Liver (tissue), 9 donors: ENCODE data around the gene EPC1. TPM values are rescaled to one million over a fixed set of nuclear protein-coding genes. Genes with fewer than 3 reads are reported as not detected.

Source experiments
- DNase-seq: peaks from one replicate; pipeline ENCODE4 v3.0.0-alpha.2; 2017; ENCODE audit warnings: low spot score
- H3K27ac ChIP-seq, 2 donors: one replicate each; pipeline ENCODE4 v1.7.0; 2013; ENCODE audit warnings: inconsistent platforms in 2 of 2, low read length in 2 of 2, control low read depth in 1 of 2, low read depth in 1 of 2, mild to moderate bottlenecking in 1 of 2
- H3K27me3 ChIP-seq, 4 donors: one replicate each; pipeline versions ENCODE4 v1.6.1 to v1.7.0; 2013; ENCODE audit warnings: low read length in 3 of 4, inconsistent platforms in 1 of 4, mild to moderate bottlenecking in 1 of 4, moderate library complexity in 1 of 4; ENCODE audit not compliant: control insufficient read depth in 4 of 4, insufficient read depth in 4 of 4
- H3K36me3 ChIP-seq, 4 donors: one replicate each; pipeline versions ENCODE4 v1.6.1 to v1.7.0; 2013; ENCODE audit warnings: low read length in 3 of 4, mild to moderate bottlenecking in 3 of 4, low read depth in 1 of 4, moderate library complexity in 1 of 4; ENCODE audit not compliant: control insufficient read depth in 4 of 4, insufficient read depth in 3 of 4
- H3K4me1 ChIP-seq, 4 donors: one replicate each; pipeline versions ENCODE4 v1.6.1 to v1.7.0; 2013; ENCODE audit warnings: low read length in 3 of 4, mild to moderate bottlenecking in 3 of 4, moderate library complexity in 1 of 4; ENCODE audit not compliant: control insufficient read depth in 4 of 4, insufficient read depth in 4 of 4
- H3K4me3 ChIP-seq, 3 donors: one replicate each; pipeline versions ENCODE4 v1.6.1 to v1.7.0; 2013; ENCODE audit warnings: low read length in 3 of 3, control low read depth in 1 of 3, low read depth in 1 of 3, mild to moderate bottlenecking in 1 of 3
- H3K9ac ChIP-seq, 2 donors: one replicate each; pipeline ENCODE4 v1.7.0; 2013; ENCODE audit warnings: low read length in 2 of 2, mild to moderate bottlenecking in 2 of 2, moderate library complexity in 2 of 2, control low read depth in 1 of 2, low read depth in 1 of 2
- H3K9me3 ChIP-seq, 4 donors: one replicate each; pipeline versions ENCODE4 v1.6.1 to v1.7.0; 2013; ENCODE audit warnings: low read length in 3 of 4; ENCODE audit not compliant: control insufficient read depth in 4 of 4
- ATF3 ChIP-seq: IDR thresholded peaks from 2 replicates; pipeline ENCODE4 v1.6.1; 2016; ENCODE audit warnings: antibody characterized with exemption
- CTCF ChIP-seq: fragments of 150-350 bp; IDR thresholded peaks from 2 replicates; pipeline ENCODE4 v1.5.1; 2017; ENCODE audit warnings: improper control_type of control experiment, low read depth, low read length; ENCODE audit not compliant: missing input control
- EGR1 ChIP-seq, 2 donors: IDR thresholded peaks; 2 replicates each; pipeline ENCODE4 v1.6.1; 2016 to 2018; ENCODE audit warnings: antibody characterized with exemption in 2 of 2, low read depth in 2 of 2
- FOXA1 ChIP-seq: IDR thresholded peaks from 2 replicates; pipeline ENCODE4 v1.6.1; 2016; ENCODE audit warnings: antibody characterized with exemption
- FOXA2 ChIP-seq: IDR thresholded peaks from 2 replicates; pipeline ENCODE4 v1.6.1; 2016; ENCODE audit warnings: antibody characterized with exemption
- GABPA ChIP-seq, 2 donors: IDR thresholded peaks in 1 of 2; conservative IDR thresholded peaks in 1 of 2; 2 replicates each; pipeline ENCODE4 v1.6.1; 2016; ENCODE audit warnings: antibody characterized with exemption in 2 of 2, mild to moderate bottlenecking in 1 of 2, moderate library complexity in 1 of 2
- HNF4A ChIP-seq, 2 donors: conservative IDR thresholded peaks; 2 replicates each; pipeline ENCODE4 v1.6.1; 2016; ENCODE audit warnings: antibody characterized with exemption in 2 of 2, mild to moderate bottlenecking in 2 of 2
- MAX ChIP-seq: IDR thresholded peaks from 2 replicates; pipeline ENCODE4 v1.6.1; 2016; ENCODE audit warnings: antibody characterized with exemption
- NR2F2 ChIP-seq: IDR thresholded peaks from 2 replicates; pipeline ENCODE4 v1.6.1; 2016; ENCODE audit warnings: antibody characterized with exemption
- RAD21 ChIP-seq, 2 donors: IDR thresholded peaks; 2 replicates each; pipeline ENCODE4 v1.6.1; 2016; ENCODE audit warnings: antibody characterized with exemption in 2 of 2, mild to moderate bottlenecking in 2 of 2
- REST ChIP-seq: IDR thresholded peaks from 2 replicates; pipeline ENCODE4 v1.6.1; 2016; ENCODE audit warnings: antibody characterized with exemption, mild to moderate bottlenecking
- RXRA ChIP-seq, 2 donors: IDR thresholded peaks; 2 replicates each; pipeline ENCODE4 v1.6.1; 2017 to 2018; ENCODE audit warnings: antibody characterized with exemption in 2 of 2, mild to moderate bottlenecking in 1 of 2
- SP1 ChIP-seq: IDR thresholded peaks from 2 replicates; pipeline ENCODE4 v1.6.1; 2018; ENCODE audit warnings: antibody characterized with exemption, mild to moderate bottlenecking
- TAF1 ChIP-seq: conservative IDR thresholded peaks from 2 replicates; pipeline ENCODE4 v1.6.1; 2016; ENCODE audit warnings: antibody characterized with exemption, mild to moderate bottlenecking
- YY1 ChIP-seq: IDR thresholded peaks from 2 replicates; pipeline ENCODE4 v1.6.1; 2016; ENCODE audit warnings: antibody characterized with exemption, mild to moderate bottlenecking
- ZBTB33 ChIP-seq: IDR thresholded peaks from 2 replicates; pipeline ENCODE4 v1.6.1; 2016; ENCODE audit warnings: antibody characterized with exemption
- WGBS: extraction: QIAGEN DNeasy Blood & Tissue Kit; methylation state at CpG from one replicate; pipeline ENCODE4 v1.1.7; 2013; 5-methylcytosine and 5-hydroxymethylcytosine counted together
- polyA plus RNA-seq, 2 donors: library from polyadenylated mRNA; stranded (reverse) in 1 of 2; unstranded in 1 of 2; fragments of 200-250 nt in 1 of 2; fragments of >200 nt in 1 of 2; fragmentation: Nextera tagmentation in 1 of 2; extraction: Ambion mirVana in 1 of 2; gene quantifications; one replicate each; pipeline versions ENCODE4 v1.2.1 to v1.2.3, GENCODE V29; 2013 to 2015
- total RNA-seq, 2 donors: library from RNA; depleted of rRNA; stranded (reverse); fragments of >200 nt; gene quantifications; one replicate each; pipeline ENCODE4 v1.2.3, GENCODE V29; 2014
- donor health status: healthy.
- donor health status: healthy.
- donor health status: healthy.
- donor health status: healthy.
- donor health status: healthy.

EPC1 gene
- total and polyA plus RNA-seq, 4 donors, result 5.6 to 30.9 (median 16.0) TPM

- Histone ChIP-seq H3K9me3 (no peaks in the 10 kb centered on the region), H3K27ac (no peak overlapping the region), H3K4me3 (no peak overlapping the region), H3K36me3 (no peaks in the 10 kb centered on the region), H3K4me1 (no peaks in the 10 kb centered on the region), H3K9ac (no peak overlapping the region), H3K27me3 (no peaks in the 10 kb centered on the region)
- 94% methylated on average over 4 of the region's 4 CpGs for WGBS
- no peak for DNase-seq
- TF ChIP-seq NR2F2 (no peak), EGR1 (IDR thresholded peaks at IDR 0.05; ENCODE audit: low read depth in 2 of 2) (no peak), TAF1 (no peak), MAX (no peak), GABPA (IDR thresholded peaks at IDR 0.05 in 1 of 2, conservative IDR thresholded peaks at IDR 0.05 in 1 of 2) (no peak)
Observed at GRCh38 chr10:32244011-32244410, 102.9 kb downstream of the EPC1 start.

GRCh38 chr10:32241946-32242345 is 105.0 kb downstream of the EPC1 start:
- no peaks in the 10 kb centered on the region for H3K27me3 ChIP-seq
- no peaks in the 10 kb centered on the region for H3K36me3 ChIP-seq
- no peak overlapping the region for H3K9ac ChIP-seq
- no peak for TF ChIP-seq MAX
- no peak for TF ChIP-seq RAD21 (IDR thresholded peaks at IDR 0.05)
- TF ChIP-seq TAF1, result no peak
- TF ChIP-seq FOXA1, result no peak
- TF ChIP-seq EGR1 (IDR thresholded peaks at IDR 0.05; ENCODE audit: low read depth in 2 of 2), result no peak
- no peak for TF ChIP-seq YY1
- TF ChIP-seq SP1, result no peak
- no peak for TF ChIP-seq HNF4A (conservative IDR thresholded peaks at IDR 0.05)
- no peak for TF ChIP-seq CTCF
- TF ChIP-seq RXRA (IDR thresholded peaks at IDR 0.05), result no peak
- no peak for TF ChIP-seq GABPA (IDR thresholded peaks at IDR 0.05 in 1 of 2, conservative IDR thresholded peaks at IDR 0.05 in 1 of 2)
- TF ChIP-seq NR2F2, result no peak
- H3K27ac ChIP-seq, result no peak overlapping the region
- DNase-seq, result no peak
- H3K9me3 ChIP-seq, result no peaks in the 10 kb centered on the region
- no peaks in the 10 kb centered on the region for H3K4me1 ChIP-seq
- H3K4me3 ChIP-seq, result no peak overlapping the region

- Histone ChIP-seq H3K9me3 (no peaks in the 10 kb centered on the region), H3K4me3 (no peak overlapping the region), H3K9ac (no peak overlapping the region), H3K27me3 (no peaks in the 10 kb centered on the region), H3K36me3 (no peaks in the 10 kb centered on the region), H3K4me1 (no peaks in the 10 kb centered on the region), H3K27ac (no peak overlapping the region)
- no peak for DNase-seq
- no peak for TF ChIP-seq RAD21 (IDR thresholded peaks at IDR 0.05)
- no peak for TF ChIP-seq ATF3
- TF ChIP-seq REST, result no peak
- no peak for TF ChIP-seq GABPA (IDR thresholded peaks at IDR 0.05 in 1 of 2, conservative IDR thresholded peaks at IDR 0.05 in 1 of 2)
- no peak for TF ChIP-seq RXRA (IDR thresholded peaks at IDR 0.05)
- no peak for TF ChIP-seq ZBTB33
- TF ChIP-seq CTCF, result no peak
- TF ChIP-seq NR2F2, result no peak
- no peak for TF ChIP-seq FOXA2
- WGBS, result 83% methylated on average over 1 of the region's 1 CpG
Observed at GRCh38 chr10:32240471-32240870, 106.5 kb downstream of the EPC1 start.
